HCT116 (cell line): ENCODE data around the gene CTNNA2. TPM values are rescaled to one million over a fixed set of nuclear protein-coding genes. Genes with fewer than 3 reads are reported as not detected.

Experiments used
- ATAC-seq: fragments of 200-7000 bp; cut with Tn5 transposase; 2 replicates; pipeline ENCODE4 v1.9.1; 2020; ENCODE audit warnings: mild to moderate bottlenecking, moderate library complexity
- BruUV-seq: library from RNA; stranded (reverse); fragments of 400-500 nt; replicated peaks from 2 replicates; lab custom pipeline; 2021; lab: Mats Ljungman, UMichigan
- CTCF ChIA-PET: fragments of 300-600 bp; sonication (Branson Sonifier 250); formaldehyde crosslinking; loops from one replicate; lab custom pipeline; 2021; ENCODE audit warnings: antibody characterized with exemption; lab: Charles Lee
- POLR2A ChIA-PET: fragments of 300-600, 350-600 bp; sonication (Branson Sonifier 250); formaldehyde crosslinking; loops from one replicate; lab custom pipeline; 2021; ENCODE audit warnings: antibody characterized with exemption; lab: Charles Lee
- RAD21 ChIA-PET, 2 experiments: fragments of 300-600 bp; sonication (Branson Sonifier 250); formaldehyde crosslinking; loops; one replicate each; lab custom pipeline; 2023; ENCODE audit warnings: low total read pairs in 2 of 2; ENCODE audit not compliant: uncharacterized antibody in 2 of 2, unreplicated experiment in 2 of 2, low non-redundant PET in 1 of 2; lab: Charles Lee
- DNase-seq: peaks from one replicate; pipeline ENCODE4 v3.0.0-alpha.2; 2010; ENCODE audit warnings: low read depth, low spot score
- H2AFZ ChIP-seq: fragments of 200-600 bp; shearing (Covaris generic), sonication (generic); 2 replicates; pipeline ENCODE4 v1.6.1; 2017; ENCODE audit warnings: low read depth, mixed run types, mixed read lengths, antibody characterized with exemption, low read length; ENCODE audit not compliant: poor library complexity, severe bottlenecking
- H3K27ac ChIP-seq: 2 replicates; pipeline ENCODE4 v1.5.1; 2012; ENCODE audit warnings: low read depth, low read length
- H3K27me3 ChIP-seq: fragments of 200-600 bp; sonication (generic); 2 replicates; pipeline ENCODE4 v1.6.1; 2016; ENCODE audit warnings: mixed run types, low read length, mixed read lengths; ENCODE audit not compliant: insufficient read depth
- H3K36me3 ChIP-seq, 2 experiments: fragments of 200-500 bp in 1 of 2; fragments of 200-600 bp in 1 of 2; sonication (Bioruptor generic) in 1 of 2; sonication (generic) in 1 of 2; 2 replicates each; pipeline versions ENCODE4 v1.5.1 to v1.6.1; 2014 to 2016; ENCODE audit warnings: low read length in 2 of 2, inconsistent platforms in 1 of 2, mixed read lengths in 1 of 2, mixed run types in 1 of 2; ENCODE audit not compliant: insufficient read depth in 2 of 2, control insufficient read depth in 1 of 2
- H3K4me1 ChIP-seq, 2 experiments: fragments of 200-600 bp in 1 of 2; sonication (generic) in 1 of 2; 2 replicates each; pipeline versions ENCODE4 v1.5.1 to v1.6.1; 2012 to 2017; ENCODE audit warnings: low read length in 2 of 2, inconsistent platforms in 1 of 2, mild to moderate bottlenecking in 1 of 2, mixed read lengths in 1 of 2, mixed run types in 1 of 2, moderate library complexity in 1 of 2; ENCODE audit not compliant: insufficient read depth in 2 of 2, control insufficient read depth in 1 of 2
- H3K4me2 ChIP-seq: fragments of 200-600 bp; sonication (generic); 2 replicates; pipeline ENCODE4 v1.6.1; 2017; ENCODE audit warnings: mixed run types, low read length, mixed read lengths
- H3K4me3 ChIP-seq, 2 experiments: fragments of 200-600 bp in 1 of 2; sonication (generic) in 1 of 2; replicated peaks in 1 of 2; 2 replicates each; pipeline ENCODE4 v1.5.1; 2011 to 2016; ENCODE audit warnings: low read length in 2 of 2, control low read depth in 1 of 2, low read depth in 1 of 2, mild to moderate bottlenecking in 1 of 2, mixed read lengths in 1 of 2, mixed run types in 1 of 2
- H3K79me2 ChIP-seq: fragments of 200-600 bp; sonication (generic); 2 replicates; pipeline ENCODE4 v1.6.1; 2017; ENCODE audit warnings: mild to moderate bottlenecking, mixed run types, low read length, moderate library complexity, mixed read lengths; ENCODE audit not compliant: insufficient read depth
- H3K9ac ChIP-seq: fragments of 200-600 bp; sonication (generic); 2 replicates; pipeline ENCODE4 v1.6.1; 2016; ENCODE audit warnings: low read length, mixed read lengths
- H3K9me2 ChIP-seq: fragments of 200-600 bp; sonication (generic), shearing (Covaris generic); 2 replicates; pipeline ENCODE4 v1.6.1; 2017; ENCODE audit warnings: mixed run types, mild to moderate bottlenecking, moderate library complexity; ENCODE audit not compliant: insufficient read depth
- H3K9me3 ChIP-seq, 2 experiments: fragments of 200-500 bp in 1 of 2; fragments of 200-600 bp in 1 of 2; sonication (Bioruptor generic) in 1 of 2; sonication (generic) in 1 of 2; 2 replicates each; pipeline ENCODE4 v1.6.1; 2014 to 2017; ENCODE audit warnings: low read length in 2 of 2, mixed read lengths in 2 of 2, inconsistent platforms in 1 of 2, low read depth in 1 of 2, mild to moderate bottlenecking in 1 of 2, mixed run types in 1 of 2, moderate library complexity in 1 of 2; ENCODE audit not compliant: control insufficient read depth in 1 of 2, insufficient read depth in 1 of 2
- H4K20me1 ChIP-seq: fragments of 200-600 bp; sonication (generic), shearing (Covaris generic); 2 replicates; pipeline ENCODE4 v1.6.1; 2017; ENCODE audit warnings: mixed run types, mild to moderate bottlenecking, moderate library complexity; ENCODE audit not compliant: insufficient read depth
- CBX3 ChIP-seq: IDR thresholded peaks from 2 replicates; pipeline ENCODE4 v1.6.1; 2012; ENCODE audit warnings: low read depth
- CEBPB ChIP-seq: IDR thresholded peaks from 2 replicates; pipeline ENCODE4 v1.6.1; 2012; ENCODE audit warnings: low read depth
- EGR1 ChIP-seq: IDR thresholded peaks from 2 replicates; pipeline ENCODE4 v1.6.1; 2012; ENCODE audit warnings: low read depth
- ELF1 ChIP-seq: IDR thresholded peaks from 2 replicates; pipeline ENCODE4 v1.6.1; 2012; ENCODE audit warnings: low read depth, borderline replicate concordance
- EZH2phosphoT487 ChIP-seq: fragments of 200-600 bp; IDR thresholded peaks from 2 replicates; pipeline ENCODE4 v1.6.1; 2018; ENCODE audit warnings: antibody characterized with exemption, borderline replicate concordance
- JUND ChIP-seq: IDR thresholded peaks from 2 replicates; pipeline ENCODE4 v1.6.1; 2012
- POLR2A ChIP-seq: IDR thresholded peaks from 2 replicates; pipeline ENCODE4 v1.7.0; 2011; ENCODE audit warnings: borderline replicate concordance; ENCODE audit not compliant: insufficient read depth, insufficient read length; ENCODE audit errors: extremely low read depth
- POLR2AphosphoS5 ChIP-seq: IDR thresholded peaks from 2 replicates; pipeline ENCODE4 v1.6.1; 2011; ENCODE audit warnings: mild to moderate bottlenecking, low read depth, low read length, moderate library complexity
- TCF7L2 ChIP-seq: IDR thresholded peaks from 2 replicates; pipeline ENCODE4 v1.7.0; 2011; ENCODE audit warnings: borderline replicate concordance, inconsistent platforms; ENCODE audit not compliant: insufficient read depth, insufficient read length; ENCODE audit errors: extremely low read depth
- ZFX ChIP-seq: fragments of 450-650 bp; IDR thresholded peaks from 2 replicates; pipeline ENCODE4 v1.6.1; 2017
- ZNF274 ChIP-seq: fragments of 200-500 bp; sonication (Bioruptor generic); IDR thresholded peaks from 2 replicates; pipeline ENCODE4 v1.6.1; 2014; ENCODE audit warnings: mild to moderate bottlenecking, low read depth, low read length, inconsistent platforms
- intact Hi-C: fragments of 100-400 bp; cut with micrococcal nuclease; formaldehyde crosslinking; loops from 2 replicates; pipeline ENCODE4 v1.10.0; 2022
- total RNA-seq: library from RNA; stranded (reverse); gene quantifications from one replicate; pipeline ENCODE4 v1.2.1, GENCODE V29; 2021; ENCODE audit not compliant: unreplicated experiment
- TF ChIP-seq, protein P1 (sequence below), 3 experiments: fragments of 200-600 bp in 1 of 3; sonication (generic) in 1 of 3; IDR thresholded peaks in 2 of 3; conservative IDR thresholded peaks in 1 of 3; 2 replicates each; pipeline ENCODE4 v1.5.1; 2012 to 2017; ENCODE audit warnings: low read depth in 2 of 3, low read length in 2 of 3, antibody characterized with exemption in 1 of 3, borderline replicate concordance in 1 of 3, control low read depth in 1 of 3, mild to moderate bottlenecking in 1 of 3, mixed read lengths in 1 of 3, mixed run types in 1 of 3, moderate library complexity in 1 of 3; ENCODE audit not compliant: insufficient read depth in 1 of 3
- TF ChIP-seq, protein P2 (sequence below): IDR thresholded peaks from 2 replicates; pipeline ENCODE4 v1.6.1; 2012

CTNNA2 gene
- total RNA-seq, 1 experiment from 2014 or later: not detected

DNA sequence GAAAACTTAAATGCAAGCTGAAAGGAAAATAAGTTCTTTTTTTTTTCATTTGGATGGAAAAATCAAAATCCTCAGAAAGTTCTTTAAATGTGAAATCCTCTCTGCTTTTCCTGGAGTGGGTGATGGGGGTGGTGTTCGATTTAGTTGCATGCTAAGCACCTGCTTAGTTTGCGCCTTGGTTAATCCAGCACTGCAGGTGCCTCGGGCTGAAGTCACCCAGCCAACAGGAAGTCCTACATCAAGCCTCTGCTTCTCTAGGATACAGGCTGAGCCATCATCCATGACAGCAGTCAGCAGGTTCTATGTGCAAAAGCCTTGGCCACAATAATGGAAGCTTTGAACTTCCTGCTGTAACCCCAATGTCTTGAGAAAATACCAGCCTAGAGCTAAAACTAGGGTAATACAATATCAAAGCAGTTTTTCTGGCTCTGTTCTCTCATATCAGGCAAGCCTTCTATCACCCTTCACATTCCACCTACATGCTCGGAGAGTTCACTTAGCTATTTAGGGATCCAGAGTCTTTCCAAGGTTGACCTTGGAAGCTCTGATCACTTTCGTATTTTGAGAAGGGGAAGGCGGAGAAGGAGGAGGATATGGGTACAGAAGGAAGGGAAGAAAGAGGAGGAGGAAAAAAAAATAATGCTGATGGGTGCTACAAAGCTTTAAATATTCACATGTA is 907.8 kb downstream of the CTNNA2 start:
- POLR2A ChIA-PET: no interaction called here
- Histone ChIP-seq H3K36me3 (no peaks in the 10 kb centered on the region), H3K4me2 (no peak overlapping the region), H4K20me1 (no peaks in the 10 kb centered on the region), H3K27me3 (no peaks in the 10 kb centered on the region), H3K27ac (no peak overlapping the region), H3K4me3 (no peak overlapping the region), H2AFZ (no peak overlapping the region), H3K9ac (no peak overlapping the region), H3K9me2 (no peaks in the 10 kb centered on the region), H3K4me1 (no peaks in the 10 kb centered on the region), H3K9me3 (peaks cover 4 to 7% of the 10 kb centered on the region in 2 experiments; a peak in 1 of 4 replicates), H3K79me2 (no peaks in the 10 kb centered on the region)
- CTCF ChIA-PET: no interaction called here
- BruUV-seq: no TSS peak
- TF ChIP-seq EZH2phosphoT487 (no peak), TCF7L2 (no peak), ZNF274 (no peak), EGR1 (no peak), JUND (no peak), POLR2A (no peak), CBX3 (no peak), ELF1 (no peak), CEBPB (no peak), ZFX (no peak), POLR2AphosphoS5 (no peak)
- TF ChIP-seq, protein P1, sequence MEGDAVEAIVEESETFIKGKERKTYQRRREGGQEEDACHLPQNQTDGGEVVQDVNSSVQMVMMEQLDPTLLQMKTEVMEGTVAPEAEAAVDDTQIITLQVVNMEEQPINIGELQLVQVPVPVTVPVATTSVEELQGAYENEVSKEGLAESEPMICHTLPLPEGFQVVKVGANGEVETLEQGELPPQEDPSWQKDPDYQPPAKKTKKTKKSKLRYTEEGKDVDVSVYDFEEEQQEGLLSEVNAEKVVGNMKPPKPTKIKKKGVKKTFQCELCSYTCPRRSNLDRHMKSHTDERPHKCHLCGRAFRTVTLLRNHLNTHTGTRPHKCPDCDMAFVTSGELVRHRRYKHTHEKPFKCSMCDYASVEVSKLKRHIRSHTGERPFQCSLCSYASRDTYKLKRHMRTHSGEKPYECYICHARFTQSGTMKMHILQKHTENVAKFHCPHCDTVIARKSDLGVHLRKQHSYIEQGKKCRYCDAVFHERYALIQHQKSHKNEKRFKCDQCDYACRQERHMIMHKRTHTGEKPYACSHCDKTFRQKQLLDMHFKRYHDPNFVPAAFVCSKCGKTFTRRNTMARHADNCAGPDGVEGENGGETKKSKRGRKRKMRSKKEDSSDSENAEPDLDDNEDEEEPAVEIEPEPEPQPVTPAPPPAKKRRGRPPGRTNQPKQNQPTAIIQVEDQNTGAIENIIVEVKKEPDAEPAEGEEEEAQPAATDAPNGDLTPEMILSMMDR (IDR thresholded peaks at IDR 0.05 in 2 of 3, conservative IDR thresholded peaks at IDR 0.05 in 1 of 3; ENCODE audit: borderline replicate concordance in 1 of 3, insufficient read depth in 1 of 3, low read depth in 2 of 3, low read length in 2 of 3): no peak
- TF ChIP-seq, protein P2, sequence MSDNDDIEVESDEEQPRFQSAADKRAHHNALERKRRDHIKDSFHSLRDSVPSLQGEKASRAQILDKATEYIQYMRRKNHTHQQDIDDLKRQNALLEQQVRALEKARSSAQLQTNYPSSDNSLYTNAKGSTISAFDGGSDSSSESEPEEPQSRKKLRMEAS: no peak
- intact Hi-C loops: no loop called here
- DNase-seq (no peak), ATAC-seq (no peak)
- RAD21 ChIA-PET: no interaction called here
